Myocyte (in vitro differentiated cells): ENCODE measurements around the gene BAIAP3. TPM values are rescaled to one million over a fixed set of nuclear protein-coding genes. Genes with fewer than 3 reads are reported as not detected.

ENCODE experiments used
- DNase-seq: peaks from one replicate; pipeline ENCODE4 v3.0.0-alpha.2; 2012; ENCODE audit warnings: low read depth
- total RNA-seq: library from RNA; depleted of rRNA; stranded (reverse); fragments of >200 nt; gene quantifications from 2 replicates; pipeline ENCODE4 v1.2.3, GENCODE V29; 2014

Gene BAIAP3
- total RNA-seq, 1 donor from 2014 or later: 3.6 TPM

DNA sequence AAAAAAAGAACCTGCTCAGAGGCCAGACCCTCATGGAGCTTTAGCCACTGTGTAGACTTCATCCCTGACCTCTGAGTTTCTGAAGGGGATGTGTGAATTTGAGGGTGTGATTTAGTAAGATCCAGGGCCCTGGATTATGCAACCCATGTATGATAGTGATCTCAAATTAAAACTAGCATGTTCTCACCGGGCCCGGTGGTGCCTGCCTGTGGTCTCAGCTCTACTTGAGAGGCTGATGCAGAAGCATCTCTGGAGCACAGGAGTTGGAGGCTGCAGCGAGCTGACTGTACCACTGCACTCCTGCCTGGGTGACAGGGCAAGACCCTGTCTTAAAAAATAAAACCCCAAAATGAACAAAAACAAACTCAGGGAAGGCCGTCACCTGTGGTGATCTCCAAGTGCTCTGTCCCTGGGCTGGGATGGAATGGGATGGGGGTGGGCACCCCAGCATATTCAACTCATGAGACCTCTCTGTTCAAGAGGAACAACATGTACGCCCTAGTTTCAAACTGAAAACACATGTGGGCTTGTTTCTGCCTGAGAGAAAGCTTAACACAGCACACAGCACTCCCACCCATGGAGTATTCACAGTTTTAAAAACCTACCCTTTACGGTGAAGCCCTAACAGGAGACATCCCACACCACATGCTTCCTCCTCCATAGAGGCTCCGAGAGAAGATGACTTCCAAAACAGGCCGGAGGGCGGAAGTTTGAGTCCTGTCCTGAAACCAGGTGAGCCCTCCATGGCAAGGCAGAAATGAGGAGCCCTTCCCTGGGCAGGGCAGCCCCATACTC, 48.4 kb downstream of the BAIAP3 start:
- DNase-seq: no peak

DNA sequence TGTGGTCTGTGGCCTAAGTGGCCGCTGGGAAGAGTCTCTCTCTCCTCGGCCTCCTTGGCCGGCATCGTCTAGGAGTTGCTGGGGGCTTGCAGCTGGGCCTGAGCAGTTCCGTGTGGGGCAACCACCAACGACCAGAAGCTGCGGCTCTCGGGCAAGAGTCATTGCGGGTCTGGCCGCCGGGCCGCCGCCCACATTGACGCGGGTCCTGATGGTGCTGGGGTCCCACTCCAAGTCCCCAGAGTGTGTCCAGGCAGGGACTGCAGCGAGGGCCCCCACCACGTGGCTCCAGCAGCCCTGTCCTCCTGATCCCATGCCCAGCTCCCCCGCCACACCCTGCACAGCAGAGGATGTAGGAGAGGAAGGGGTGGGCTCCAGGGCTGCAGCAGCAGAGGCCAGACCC, 50.1 kb downstream of the BAIAP3 start:
- no peak for DNase-seq

DNA sequence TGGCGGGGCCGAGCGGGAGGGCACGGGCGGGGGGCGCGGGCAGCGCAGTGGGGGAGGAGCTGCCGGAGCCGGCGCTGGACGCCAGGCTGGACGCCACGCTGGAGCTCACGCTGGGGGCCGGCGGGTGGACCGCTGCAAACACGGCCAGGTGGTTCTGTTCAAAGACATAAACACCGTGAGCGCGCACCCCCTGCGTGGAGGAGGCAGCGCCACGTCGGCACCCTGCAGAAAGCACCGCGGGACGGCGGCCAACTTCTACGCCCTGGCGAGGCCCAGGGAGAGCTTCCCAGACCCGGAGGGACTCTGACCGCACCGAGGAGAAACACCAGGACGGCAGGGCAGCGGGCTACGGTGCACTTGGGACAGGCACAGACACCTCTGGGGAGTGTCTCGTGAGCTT, 51.8 kb downstream of the BAIAP3 start:
- DNase-seq: no peak

DNA sequence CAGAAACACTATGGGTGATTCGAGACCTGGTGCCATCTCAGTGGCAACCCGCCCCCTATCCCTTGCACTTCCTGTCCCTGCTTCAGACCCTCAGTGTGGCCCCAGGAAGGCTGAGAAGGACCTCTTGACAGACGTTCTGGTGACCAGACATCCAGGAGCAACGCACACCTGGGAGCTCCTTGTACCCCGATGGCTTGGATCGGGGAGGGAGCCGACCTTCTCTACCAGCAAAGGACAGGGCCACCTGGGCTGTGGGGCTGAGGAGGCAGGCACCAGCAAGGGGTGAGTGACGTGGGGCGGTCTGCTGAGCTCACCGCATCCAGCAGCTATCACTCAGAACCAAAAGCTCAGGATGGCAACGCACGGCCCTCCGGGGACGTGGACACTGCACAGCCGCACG, 53.9 kb downstream of the BAIAP3 start:
- DNase-seq: no peak

DNA sequence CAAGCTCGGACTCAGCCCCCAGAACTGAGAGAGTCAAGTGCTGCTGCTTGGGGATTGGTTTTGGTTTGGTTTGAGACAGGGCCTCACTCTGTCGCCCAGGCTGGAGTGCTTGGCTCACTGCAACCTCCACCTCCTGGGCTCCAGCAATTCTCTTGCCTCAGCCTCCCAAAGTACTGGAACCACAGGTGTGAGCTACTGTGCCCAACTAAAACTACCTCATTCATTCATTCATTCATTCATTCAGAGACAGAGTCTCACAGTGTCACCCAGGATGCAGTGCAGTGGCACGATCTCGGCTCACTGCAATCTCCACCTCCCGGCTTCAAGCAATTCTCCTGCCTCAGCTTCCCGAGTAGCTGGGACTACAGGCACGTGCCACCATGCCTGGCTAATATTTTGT, 56.3 kb downstream of the BAIAP3 start:
- DNase-seq: no peak

DNA sequence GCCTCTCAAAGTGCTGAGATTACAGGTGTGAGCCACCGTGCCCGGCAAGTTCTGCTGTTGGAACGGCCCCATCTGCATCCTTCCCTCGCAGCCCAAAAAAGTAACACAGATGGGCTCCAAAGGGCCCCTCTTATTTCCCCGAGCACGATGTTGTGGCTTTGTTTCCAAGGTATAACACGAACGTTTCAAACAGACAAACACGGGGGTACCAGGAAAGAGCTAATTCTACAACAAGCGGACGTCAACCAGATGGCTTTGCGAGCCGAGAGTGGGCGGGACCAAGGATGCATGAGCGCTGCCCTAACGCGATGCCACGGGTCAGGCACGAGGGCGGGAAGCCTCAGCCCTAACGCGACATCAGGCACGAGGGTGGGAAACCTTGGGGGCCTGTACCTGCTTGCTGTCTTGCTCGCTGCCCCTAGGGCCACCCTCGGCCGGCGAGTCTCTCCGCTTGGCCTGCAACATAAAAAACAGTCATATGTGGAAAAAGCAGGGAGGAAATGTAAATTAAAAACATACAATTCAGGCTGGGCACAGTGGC, 56.9 kb downstream of the BAIAP3 start:
- DNase-seq: no peak

DNA sequence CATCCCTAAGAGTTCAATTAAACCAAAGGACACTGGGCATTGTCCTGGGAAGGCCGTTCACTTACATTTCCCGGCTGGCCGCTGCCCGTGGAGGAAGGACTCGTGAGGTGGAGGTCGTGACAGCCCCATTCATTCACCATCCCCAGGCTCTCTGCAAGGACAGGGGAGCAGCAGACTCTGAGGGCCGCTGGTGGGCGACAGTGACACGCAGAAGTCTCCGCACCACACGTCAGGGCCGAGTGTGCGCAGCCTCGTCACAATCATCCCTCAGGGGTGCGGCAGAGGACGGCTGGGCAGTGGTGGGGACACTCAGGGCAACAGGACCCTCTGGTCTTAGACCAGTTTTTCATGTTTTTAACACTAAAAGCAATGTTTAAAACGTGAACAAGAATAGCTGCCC, 59.4 kb downstream of the BAIAP3 start:
- no peak for DNase-seq

DNA sequence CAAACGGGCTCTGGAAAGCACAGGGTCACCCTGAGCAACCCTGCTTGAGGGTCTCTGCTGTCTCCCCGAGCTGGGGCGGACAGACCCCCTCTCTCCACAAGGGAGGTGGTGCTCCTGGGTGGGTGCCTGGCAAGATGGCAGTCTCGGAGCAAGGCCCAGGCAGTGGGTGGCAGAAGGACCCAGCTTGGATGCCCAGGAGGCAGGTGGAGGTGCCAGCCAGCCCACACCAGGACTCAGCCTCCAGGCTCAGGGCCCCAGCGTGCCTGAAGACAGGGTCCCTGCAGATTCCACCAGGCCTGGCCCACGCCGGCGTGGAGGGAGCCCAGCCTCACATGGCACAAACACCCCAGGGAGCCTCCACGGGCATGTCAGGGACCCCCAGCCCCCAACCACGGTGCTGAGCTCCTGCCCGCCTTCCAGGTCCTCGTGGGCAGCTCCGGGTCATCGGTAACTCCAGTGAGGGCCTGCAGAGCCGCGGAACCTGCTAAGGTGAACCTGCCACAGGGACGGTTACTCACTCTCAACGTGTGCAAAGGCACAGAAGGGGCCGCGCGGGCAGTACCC, 60.2 kb downstream of the BAIAP3 start:
- no peak for DNase-seq

DNA sequence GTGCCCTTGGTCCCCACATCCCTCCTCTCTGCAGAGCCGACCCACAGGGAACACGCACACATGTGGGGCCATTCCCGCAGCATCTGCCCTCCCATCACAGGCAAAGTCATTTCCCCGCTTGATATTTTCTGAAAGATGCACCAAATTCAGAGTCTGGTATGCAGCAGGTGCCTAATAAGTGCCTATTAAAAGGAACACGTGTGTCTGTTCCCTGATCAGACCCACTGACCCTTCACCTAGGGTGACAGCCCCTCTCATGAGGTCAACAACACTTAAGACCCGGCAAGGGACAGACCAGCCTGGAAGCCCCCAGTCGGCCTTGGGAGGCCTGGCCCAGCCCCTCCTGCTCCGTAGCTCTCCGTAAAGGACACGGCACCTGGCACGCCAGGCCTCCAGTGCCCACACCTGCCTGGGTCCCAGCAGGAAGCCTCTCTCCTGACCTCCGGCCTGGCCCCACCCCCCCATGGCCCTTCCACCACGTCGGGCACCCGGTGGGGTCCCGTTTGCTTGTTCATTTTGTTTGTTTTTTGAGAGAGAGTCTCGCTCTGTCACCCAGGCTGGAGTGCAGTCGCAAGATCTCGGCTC, 61.0 kb downstream of the BAIAP3 start:
- DNase-seq: no peak

DNA sequence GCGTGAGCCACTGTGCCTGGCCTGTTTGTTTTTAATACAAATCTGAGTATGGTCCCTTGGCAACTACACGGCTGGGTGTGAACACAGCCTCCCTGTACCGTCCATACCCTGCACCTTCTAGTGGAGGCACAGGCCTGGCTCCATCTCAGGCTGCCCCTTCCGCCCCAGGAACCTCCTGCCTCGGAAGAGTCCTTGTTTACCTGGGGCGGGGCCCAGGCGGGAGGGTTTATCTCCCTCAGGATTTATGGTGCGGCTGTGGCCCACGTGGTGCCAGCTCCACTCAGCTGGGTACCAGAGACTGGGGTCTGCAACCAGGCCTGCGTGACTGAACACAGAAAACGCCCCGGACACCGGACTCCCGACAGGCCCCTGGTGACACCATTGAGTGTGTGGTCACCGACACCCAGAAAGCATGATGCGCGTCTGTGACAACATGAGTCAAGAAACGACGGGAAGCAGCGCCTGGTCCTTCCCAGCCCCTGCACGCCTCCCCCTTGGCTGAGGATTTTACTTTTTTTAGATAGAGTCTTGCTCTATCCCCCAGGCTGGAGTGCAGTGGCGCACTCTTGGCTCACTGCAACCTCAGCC, 62.1 kb downstream of the BAIAP3 start:
- no peak for DNase-seq

DNA sequence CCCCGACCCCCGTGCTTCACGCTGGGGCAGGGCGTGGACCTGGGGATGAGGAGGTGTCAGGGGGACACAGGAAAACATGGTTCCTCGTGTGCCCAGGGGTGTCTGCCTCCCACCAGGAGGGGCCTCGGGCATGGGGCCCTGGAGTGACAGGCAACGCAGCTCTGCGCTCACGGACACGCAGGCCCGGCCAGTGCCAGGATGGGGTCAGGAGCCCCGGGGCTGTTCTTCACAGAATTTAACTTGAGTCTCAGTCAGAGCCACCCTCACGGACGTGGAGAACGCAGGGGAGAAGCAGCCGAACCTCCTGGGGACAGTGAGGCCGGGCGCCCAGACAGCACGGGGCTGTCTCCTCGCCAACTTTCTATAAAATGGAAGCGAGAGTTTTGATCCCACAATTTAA, 64.3 kb downstream of the BAIAP3 start:
- DNase-seq: no peak

DNA sequence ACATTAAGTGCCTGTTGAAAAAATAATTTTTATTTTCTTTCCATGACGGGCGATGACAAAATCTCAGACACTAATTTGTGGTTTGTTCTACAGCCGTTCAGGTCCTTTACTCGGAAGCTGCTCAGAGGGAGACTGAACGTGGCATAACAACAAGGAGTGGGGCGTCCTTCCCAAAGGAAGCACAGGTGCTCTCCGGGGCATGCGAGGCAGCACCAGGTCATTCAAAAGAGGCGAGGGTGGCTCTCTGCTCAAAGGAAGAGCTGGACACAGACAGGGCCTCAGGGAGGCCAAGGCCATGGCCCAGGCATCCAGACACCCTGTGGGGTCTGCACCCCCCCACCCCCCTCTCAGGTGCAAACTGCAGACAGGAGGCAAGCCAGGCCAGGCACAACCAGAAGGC, 64.9 kb downstream of the BAIAP3 start:
- no peak for DNase-seq

Other genes with a start within 250 kb of the BAIAP3 start
- gene C1QTNF8, start 237.4 kb upstream of the BAIAP3 start, total RNA-seq: not detected in 2 replicates
- 0.16 and 0.21 TPM in 2 replicates for gene CACNA1H, start 180.5 kb upstream of the BAIAP3 start, total RNA-seq
- gene TPSG1, start 108.4 kb upstream of the BAIAP3 start, total RNA-seq: not detected in 2 replicates
- not detected in 2 replicates for gene TPSB2, start 103.5 kb upstream of the BAIAP3 start, total RNA-seq
- not detected in 2 replicates for gene TPSAB1, start 92.9 kb upstream of the BAIAP3 start, total RNA-seq
- not detected in 2 replicates for gene TPSD1, start 77.6 kb upstream of the BAIAP3 start, total RNA-seq
- 48.5 and 57.2 TPM in 2 replicates for gene UBE2I, start 24.0 kb upstream of the BAIAP3 start, total RNA-seq
- gene TSR3, start 18.2 kb downstream of the BAIAP3 start, total RNA-seq: 112 and 115 TPM in 2 replicates
- gene GNPTG, start 18.3 kb downstream of the BAIAP3 start, total RNA-seq: 57.0 and 63.7 TPM in 2 replicates
- gene UNKL, start 81.1 kb downstream of the BAIAP3 start, total RNA-seq: 9.8 and 18.9 TPM in 2 replicates
- 17.0 and 21.4 TPM in 2 replicates for gene UQCC4, start 87.1 kb downstream of the BAIAP3 start, total RNA-seq
- gene PERCC1, start 97.4 kb downstream of the BAIAP3 start, total RNA-seq: not detected in 2 replicates
- gene CCDC154, start 110.9 kb downstream of the BAIAP3 start, total RNA-seq: 0.19 and 0.21 TPM in 2 replicates
- gene CLCN7, start 141.4 kb downstream of the BAIAP3 start, total RNA-seq: 70.0 and 70.7 TPM in 2 replicates
- gene PTX4, start 155.3 kb downstream of the BAIAP3 start, total RNA-seq: not detected in 2 replicates
- 17.5 and 21.3 TPM in 2 replicates for gene TELO2, start 159.7 kb downstream of the BAIAP3 start, total RNA-seq
- 0.45 TPM in 1 of 2 replicates, not detected in the other for gene TMEM204, start 200.0 kb downstream of the BAIAP3 start, total RNA-seq